Transverse colon (tissue), 4 donors: Measurements from ENCODE around the gene AOPEP.

ENCODE experiments used
- CTCF ChIP-seq, 5 experiments: fragments of 200-600 bp in 3 of 5; fragments of 450-650 bp in 2 of 5; sonication (generic) in 3 of 5; IDR thresholded peaks; 1 replicate in 2 of 5; 2 replicates in 3 of 5; pipeline ENCODE4 v1.5.1; 2016 to 2017; ENCODE audit warnings: antibody characterized with exemption in 5 of 5, inconsistent platforms in 3 of 5, mild to moderate bottlenecking in 2 of 5, moderate library complexity in 1 of 5
- POLR2A ChIP-seq: fragments of 450-650 bp; IDR thresholded peaks from one replicate; pipeline ENCODE4 v1.6.1; 2016; ENCODE audit warnings: antibody characterized with exemption, mild to moderate bottlenecking, moderate library complexity
- POLR2AphosphoS5 ChIP-seq, 3 donors: sonication (generic); formaldehyde crosslinking; IDR thresholded peaks; one replicate each; pipeline ENCODE4 v1.6.1; 2016; ENCODE audit warnings: antibody characterized with exemption in 3 of 3

DNA sequence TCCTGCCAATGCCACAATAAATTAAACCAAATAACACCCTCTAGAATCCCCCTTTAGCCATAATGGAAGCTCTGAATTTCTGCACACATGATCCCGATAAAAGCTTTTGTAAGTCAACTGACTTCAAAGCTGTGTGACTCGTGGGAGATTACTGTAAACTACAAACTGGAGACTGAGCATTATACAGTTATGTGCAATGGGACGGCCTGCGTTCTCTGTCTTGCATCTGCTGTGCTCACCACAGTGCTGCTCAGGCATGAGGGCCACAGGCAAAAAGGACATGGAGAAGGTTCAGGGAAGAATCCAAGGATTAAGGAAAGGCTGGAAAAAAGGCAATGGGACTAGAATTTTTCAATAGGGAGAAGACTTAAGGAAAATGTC lies 406.8 kb downstream of the AOPEP start:
- TF ChIP-seq POLR2A (no peak), CTCF (IDR thresholded peaks at IDR 0.05) (no peak), POLR2AphosphoS5 (IDR thresholded peaks at IDR 0.05) (no peak)
